ENCODE data around the gene TCF3.
"Not testable (repeated sequence)": the region's sequence is repeated elsewhere in the genome, so short reads cannot be mapped to it uniquely, and the experiment has no call there.

TCF3 gene

GRCh38 chr19:1691589-1692290, 39.3 kb upstream of the TCF3 start:
- TF ChIP-seq, protein P1, sequence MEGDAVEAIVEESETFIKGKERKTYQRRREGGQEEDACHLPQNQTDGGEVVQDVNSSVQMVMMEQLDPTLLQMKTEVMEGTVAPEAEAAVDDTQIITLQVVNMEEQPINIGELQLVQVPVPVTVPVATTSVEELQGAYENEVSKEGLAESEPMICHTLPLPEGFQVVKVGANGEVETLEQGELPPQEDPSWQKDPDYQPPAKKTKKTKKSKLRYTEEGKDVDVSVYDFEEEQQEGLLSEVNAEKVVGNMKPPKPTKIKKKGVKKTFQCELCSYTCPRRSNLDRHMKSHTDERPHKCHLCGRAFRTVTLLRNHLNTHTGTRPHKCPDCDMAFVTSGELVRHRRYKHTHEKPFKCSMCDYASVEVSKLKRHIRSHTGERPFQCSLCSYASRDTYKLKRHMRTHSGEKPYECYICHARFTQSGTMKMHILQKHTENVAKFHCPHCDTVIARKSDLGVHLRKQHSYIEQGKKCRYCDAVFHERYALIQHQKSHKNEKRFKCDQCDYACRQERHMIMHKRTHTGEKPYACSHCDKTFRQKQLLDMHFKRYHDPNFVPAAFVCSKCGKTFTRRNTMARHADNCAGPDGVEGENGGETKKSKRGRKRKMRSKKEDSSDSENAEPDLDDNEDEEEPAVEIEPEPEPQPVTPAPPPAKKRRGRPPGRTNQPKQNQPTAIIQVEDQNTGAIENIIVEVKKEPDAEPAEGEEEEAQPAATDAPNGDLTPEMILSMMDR (IDR thresholded peaks at IDR 0.05; ENCODE audit: low read length, missing control alignments): no peak
- H3K4me3 ChIP-seq (replicated peaks; ENCODE audit: low read depth, low read length): no peak overlapping the region
- DNase-seq (ENCODE audit: low read depth): no peak

GRCh38 chr19:1690699-1691307, 38.4 kb upstream of the TCF3 start:
- TF ChIP-seq, protein P1 (IDR thresholded peaks at IDR 0.05; ENCODE audit: low read length, missing control alignments): no peak
- no peak overlapping the region for H3K4me3 ChIP-seq (replicated peaks; ENCODE audit: low read depth, low read length)
- peak; percentile 12 for DNase-seq (ENCODE audit: low read depth)

- not testable (repeated sequence) for H3K4me3 ChIP-seq (replicated peaks; ENCODE audit: low read depth, low read length); DNase-seq (ENCODE audit: low read depth)
These were observed 33.4 kb upstream of the TCF3 start for GRCh38 chr19:1685785-1686184.

- TF ChIP-seq, protein P1 (IDR thresholded peaks at IDR 0.05; ENCODE audit: low read length, missing control alignments): no peak
These were observed 32.6 kb upstream of the TCF3 start for GRCh38 chr19:1685046-1685445.

GRCh38 chr19:1684573-1684912, 32.1 kb upstream of the TCF3 start:
- TF ChIP-seq, protein P1 (IDR thresholded peaks at IDR 0.05; ENCODE audit: low read length, missing control alignments): no peak
- DNase-seq (ENCODE audit: low read depth): no peak
- no peak overlapping the region for H3K4me3 ChIP-seq (replicated peaks; ENCODE audit: low read depth, low read length)

More at GRCh38 chr19:1685046-1685445, 32.6 kb upstream of the TCF3 start:
- no peak for DNase-seq (ENCODE audit: low read depth)
- H3K4me3 ChIP-seq (replicated peaks; ENCODE audit: low read depth, low read length): no peak overlapping the region

- TF ChIP-seq, protein P1 (IDR thresholded peaks at IDR 0.05; ENCODE audit: low read length, missing control alignments): no peak
- no peak for DNase-seq (ENCODE audit: low read depth)
- no peak overlapping the region for H3K4me3 ChIP-seq (replicated peaks; ENCODE audit: low read depth, low read length)
These were observed 31.6 kb upstream of the TCF3 start for GRCh38 chr19:1683869-1684572.

DNA sequence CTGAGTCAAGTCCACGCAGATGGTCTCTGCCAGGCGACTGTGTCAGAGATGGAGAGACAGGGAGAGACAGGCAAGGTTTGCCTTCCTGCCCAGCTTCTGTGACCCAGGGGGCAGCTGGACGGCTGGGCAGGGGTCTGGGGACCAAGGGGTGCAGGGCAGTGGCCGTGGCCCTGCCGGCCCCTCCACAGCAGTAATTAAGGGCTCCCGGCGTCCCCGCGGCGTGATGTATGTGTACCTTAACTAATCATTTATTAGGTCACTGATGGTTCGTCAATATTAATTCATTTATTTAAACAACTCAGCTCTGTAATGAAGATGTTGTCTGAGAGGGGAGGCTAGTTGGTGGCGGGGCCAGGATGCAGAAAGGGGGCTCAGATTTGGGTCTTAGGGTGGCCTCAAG, 28.6 kb upstream of the TCF3 start:
- TF ChIP-seq, protein P1 (IDR thresholded peaks at IDR 0.05; ENCODE audit: low read length, missing control alignments): no peak
- H3K4me3 ChIP-seq (replicated peaks; ENCODE audit: low read depth, low read length): no peak overlapping the region

More for the DNA sequence above, 28.6 kb upstream of the TCF3 start:
- DNase-seq (ENCODE audit: low read depth): no peak

All from fibroblast of pulmonary artery (primary cell).